Small intestine (tissue), 7 donors: ENCODE results near the gene CD38. TPM values are rescaled to one million over a fixed set of nuclear protein-coding genes. Genes with fewer than 3 reads are reported as not detected.
"Not testable (repeated sequence)": the region's sequence is repeated elsewhere in the genome, so short reads cannot be mapped to it uniquely, and the experiment has no call there.

Source experiments
- DNase-seq, 2 donors: peaks; one replicate each; pipeline versions ENCODE4 v3.0.0 to v3.0.0-alpha.2; 2013
- FAIRE-seq: peaks from 2 replicates; lab custom pipeline; 2012; peaks lifted over from hg19 to GRCh38; lab: Jason Lieb, UNC
- H3K27ac ChIP-seq, 3 donors: one replicate each; pipeline ENCODE4 v1.5.1; 2013; ENCODE audit warnings: low read length in 2 of 3, mild to moderate bottlenecking in 2 of 3, control low read depth in 1 of 3, inconsistent platforms in 1 of 3, low read depth in 1 of 3, moderate library complexity in 1 of 3
- H3K27me3 ChIP-seq, 3 donors: one replicate each; pipeline ENCODE4 v1.6.1; 2013; ENCODE audit warnings: low read length in 3 of 3, inconsistent platforms in 1 of 3; ENCODE audit not compliant: control insufficient read depth in 3 of 3, insufficient read depth in 3 of 3
- H3K36me3 ChIP-seq, 3 donors: one replicate each; pipeline ENCODE4 v1.6.1; 2013; ENCODE audit warnings: low read length in 3 of 3, inconsistent platforms in 1 of 3, low read depth in 1 of 3, mild to moderate bottlenecking in 1 of 3, moderate library complexity in 1 of 3; ENCODE audit not compliant: control insufficient read depth in 3 of 3, insufficient read depth in 2 of 3
- H3K4me1 ChIP-seq, 3 donors: one replicate each; pipeline ENCODE4 v1.6.1; 2013; ENCODE audit warnings: low read length in 2 of 3, inconsistent platforms in 1 of 3, low read depth in 1 of 3, mild to moderate bottlenecking in 1 of 3, moderate library complexity in 1 of 3; ENCODE audit not compliant: control insufficient read depth in 3 of 3, insufficient read depth in 2 of 3
- H3K4me3 ChIP-seq, 3 donors: one replicate each; pipeline ENCODE4 v1.5.1; 2013; ENCODE audit warnings: low read length in 3 of 3, control low read depth in 1 of 3, inconsistent platforms in 1 of 3, low read depth in 1 of 3, mild to moderate bottlenecking in 1 of 3, moderate library complexity in 1 of 3
- H3K9me3 ChIP-seq, 2 donors: one replicate each; pipeline ENCODE4 v1.6.1; 2013; ENCODE audit warnings: low read depth in 1 of 2, low read length in 1 of 2; ENCODE audit not compliant: control insufficient read depth in 2 of 2, insufficient read depth in 1 of 2
- WGBS, 3 donors: extraction: QIAGEN DNeasy Blood & Tissue Kit; methylation state at CpG; one replicate each; pipeline ENCODE4 v1.1.7; 2013; 5-methylcytosine and 5-hydroxymethylcytosine counted together
- polyA plus RNA-seq, 4 donors: library from polyadenylated mRNA; stranded (reverse) in 3 of 4; unstranded in 1 of 4; fragments of 200-250 nt in 3 of 4; fragments of 120-200 nt in 1 of 4; gene quantifications; one replicate each; pipeline versions ENCODE4 v1.2.1 to v1.2.3, GENCODE V29; 2013
- donor health status: healthy with polysubstance abuse.
- donor health status: control.
- donor health status: control.
- donor health status: Bipolar disorder and iron deficiency.
- donor health status: healthy.

CD38 gene
- polyA plus RNA-seq, 4 donors = under 0.01 to 2.7 (median 2.1) TPM

DNA sequence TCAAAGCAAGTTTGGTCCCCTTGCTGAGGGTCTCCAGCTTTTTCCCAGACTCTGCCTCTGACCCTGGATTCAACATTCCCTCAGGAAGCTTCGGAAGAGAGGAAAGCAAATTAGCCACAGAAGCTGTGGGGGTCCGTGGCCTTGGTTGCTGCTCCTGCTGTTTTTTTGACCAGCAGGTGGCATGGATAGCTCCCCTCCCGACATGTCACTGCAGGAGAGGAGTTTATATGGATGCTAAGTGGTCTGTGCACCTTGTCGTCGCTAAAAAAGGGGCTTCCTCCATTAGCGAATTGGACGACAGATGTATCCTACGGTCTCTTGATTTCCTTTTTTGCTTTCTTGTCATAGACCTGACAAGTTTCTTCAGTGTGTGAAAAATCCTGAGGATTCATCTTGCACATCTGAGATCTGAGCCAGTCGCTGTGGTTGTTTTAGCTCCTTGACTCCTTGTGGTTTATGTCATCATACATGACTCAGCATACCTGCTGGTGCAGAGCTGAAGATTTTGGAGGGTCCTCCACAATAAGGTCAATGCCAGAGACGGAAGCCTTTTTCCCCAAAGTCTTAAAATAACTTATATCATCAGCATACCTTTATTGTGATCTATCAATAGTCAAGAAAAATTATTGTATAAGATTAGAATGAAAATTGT, 70.2 kb downstream of the CD38 start:
- Histone ChIP-seq H3K9me3 (no peaks in the 10 kb centered on the region), H3K36me3 (no peaks in the 10 kb centered on the region), H3K27ac (no peak overlapping the region), H3K27me3 (no peaks in the 10 kb centered on the region), H3K4me3 (no peak overlapping the region), H3K4me1 (no peaks in the 10 kb centered on the region)
- DNase-seq (no peak), FAIRE-seq (no peak)
- 84 to 85% (median 84%) methylated on average over 10 of the region's 10 CpGs for WGBS, 3 donors

DNA sequence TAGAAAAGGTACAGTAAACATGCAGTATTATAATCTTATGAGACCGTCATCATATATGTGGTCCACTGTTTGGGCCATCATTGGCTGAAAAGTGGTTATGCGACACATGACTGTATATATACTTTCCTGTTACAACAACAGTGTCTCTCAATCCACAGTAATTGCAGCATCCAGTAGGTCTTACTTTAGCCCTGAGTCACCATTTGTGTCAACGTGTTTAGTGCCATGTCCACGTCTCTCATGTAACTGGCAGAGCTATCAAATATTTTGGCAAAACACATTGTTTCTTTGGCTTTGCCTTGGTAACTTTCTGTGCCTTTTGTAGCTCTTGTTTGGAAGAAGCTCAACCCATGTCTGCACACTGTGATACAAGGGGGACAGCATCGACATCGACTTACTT, 73.8 kb downstream of the CD38 start:
- no peaks in the 10 kb centered on the region for H3K36me3 ChIP-seq
- FAIRE-seq = no peak
- H3K9me3 ChIP-seq = no peaks in the 10 kb centered on the region
- no peaks in the 10 kb centered on the region for H3K27me3 ChIP-seq
- 88 to 92% (median 91%) methylated on average over 6 of the region's 6 CpGs for WGBS, 3 donors
- no peak for DNase-seq
- no peak overlapping the region for H3K27ac ChIP-seq
- no peak overlapping the region for H3K4me3 ChIP-seq
- no peaks in the 10 kb centered on the region for H3K4me1 ChIP-seq

DNA sequence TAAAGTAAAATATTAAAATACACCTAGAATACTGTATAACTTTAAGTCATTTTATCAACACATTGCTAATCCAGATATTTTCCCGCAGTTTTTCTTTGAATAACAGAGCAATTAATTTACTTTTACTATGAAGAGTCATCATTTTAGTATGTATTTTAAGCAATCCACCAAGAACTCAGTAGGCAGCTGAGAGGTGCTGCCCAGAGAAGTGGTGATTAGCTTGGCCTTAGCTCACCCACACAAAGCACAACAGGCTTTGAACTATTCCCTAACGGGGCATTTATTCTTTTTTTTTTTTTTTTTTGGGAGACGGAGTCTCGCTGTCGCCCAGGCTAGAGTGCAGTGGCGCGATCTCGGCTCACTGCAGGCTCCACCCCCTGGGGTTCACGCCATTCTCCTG, 74.4 kb downstream of the CD38 start:
- no peaks in the 10 kb centered on the region for H3K9me3 ChIP-seq
- no peaks in the 10 kb centered on the region for H3K27me3 ChIP-seq
- FAIRE-seq (no peak), DNase-seq (no peak)
- no peak overlapping the region for H3K27ac ChIP-seq
- H3K36me3 ChIP-seq = no peaks in the 10 kb centered on the region
- no peak overlapping the region for H3K4me3 ChIP-seq
- no peaks in the 10 kb centered on the region for H3K4me1 ChIP-seq
- 79 to 86% (median 85%) methylated on average over 2 to 9 of the region's 9 CpGs for WGBS, 3 donors

DNA sequence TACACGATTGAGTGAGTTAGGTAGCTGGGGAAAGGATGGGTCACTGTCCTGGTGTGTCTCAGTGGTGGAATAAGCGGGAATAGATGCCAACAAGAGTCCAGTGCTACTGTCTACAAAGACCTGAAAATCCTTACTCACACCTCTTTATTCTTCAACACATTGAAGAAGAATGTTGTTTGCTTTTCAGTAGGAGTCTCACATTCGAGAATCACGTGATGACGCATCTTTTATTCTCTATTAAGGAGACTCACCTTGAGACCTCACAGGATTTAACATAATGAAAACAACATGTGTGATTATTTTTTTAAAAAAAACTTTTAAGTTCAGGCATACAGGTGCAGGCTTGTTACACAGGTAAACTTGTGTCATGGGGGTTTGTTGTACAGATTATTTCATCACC, 75.2 kb downstream of the CD38 start:
- H3K27ac ChIP-seq = no peak overlapping the region
- FAIRE-seq = no peak
- 85 to 90% (median 88%) methylated on average over 5 of the region's 5 CpGs for WGBS, 3 donors

DNA sequence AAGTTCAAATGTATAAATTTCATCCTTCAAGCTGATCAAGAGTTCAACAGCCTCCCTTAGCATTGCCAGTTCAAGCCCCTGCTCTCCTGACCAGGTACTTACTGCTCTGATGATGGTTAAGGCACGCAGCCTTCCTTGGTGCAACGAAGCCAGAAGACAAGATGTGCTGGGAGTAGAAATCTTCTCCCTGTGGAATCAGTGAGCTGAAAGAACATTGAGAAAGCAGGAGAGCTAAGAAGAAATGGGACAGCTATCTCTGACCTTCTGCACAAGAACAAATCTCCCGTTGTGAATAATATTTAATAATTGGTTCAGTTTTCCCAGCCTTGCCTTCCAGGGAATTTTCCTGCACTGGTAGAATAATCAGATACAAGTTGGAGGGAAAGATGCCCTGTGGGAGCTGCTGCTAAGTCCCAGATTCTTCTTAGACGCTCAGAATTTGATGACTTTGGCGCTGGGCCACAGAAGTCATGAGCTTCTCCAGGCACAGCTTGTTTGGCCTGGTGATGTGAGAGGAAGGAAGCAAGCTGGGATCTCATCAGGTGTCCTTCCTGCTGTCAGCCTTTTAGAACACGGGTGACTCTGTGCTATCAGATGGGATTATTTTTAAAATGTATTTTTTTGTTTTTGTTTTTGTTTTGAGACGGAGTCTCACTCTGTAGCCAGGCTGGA, 77.8 kb downstream of the CD38 start:
- FAIRE-seq = no peak
- Histone ChIP-seq H3K4me1 (no peaks in the 10 kb centered on the region), H3K36me3 (no peaks in the 10 kb centered on the region), H3K27me3 (no peaks in the 10 kb centered on the region), H3K27ac (no peak overlapping the region), H3K4me3 (no peak overlapping the region), H3K9me3 (no peaks in the 10 kb centered on the region)
- DNase-seq = no peak
- 64 to 70% (median 65%) methylated on average over 7 of the region's 7 CpGs for WGBS, 3 donors

More for the DNA sequence above, 75.2 kb downstream of the CD38 start:
- no peaks in the 10 kb centered on the region for H3K4me1 ChIP-seq
- H3K27me3 ChIP-seq = no peaks in the 10 kb centered on the region
- H3K9me3 ChIP-seq = no peaks in the 10 kb centered on the region
- DNase-seq = no peak
- no peaks in the 10 kb centered on the region for H3K36me3 ChIP-seq
- H3K4me3 ChIP-seq = no peak overlapping the region

DNA sequence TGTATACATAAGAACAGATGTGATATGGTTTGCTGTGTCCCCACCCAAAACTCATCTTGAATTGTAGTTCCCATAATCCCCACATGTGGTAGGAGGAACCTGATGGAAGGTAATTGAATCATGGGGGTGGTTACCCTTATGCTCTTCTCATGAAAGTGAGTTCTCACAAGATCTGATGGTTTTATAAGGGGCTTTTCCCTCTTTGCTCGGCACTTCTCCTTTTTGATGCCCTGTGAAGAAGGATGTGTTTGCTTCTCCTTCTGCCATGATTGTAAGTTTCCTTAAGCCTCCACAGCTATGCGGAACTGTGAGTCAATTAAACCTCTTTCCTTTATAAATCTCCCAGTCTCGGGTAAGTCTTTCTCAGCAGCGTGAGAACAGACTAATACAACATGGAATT, 83.1 kb downstream of the CD38 start:
- H3K27ac ChIP-seq, H3K36me3 ChIP-seq, H3K9me3 ChIP-seq, FAIRE-seq, H3K4me1 ChIP-seq, H3K27me3 ChIP-seq, DNase-seq, H3K4me3 ChIP-seq: not testable (repeated sequence)
- 72 to 83% (median 75%) methylated on average over 4 of the region's 4 CpGs for WGBS, 3 donors

DNA sequence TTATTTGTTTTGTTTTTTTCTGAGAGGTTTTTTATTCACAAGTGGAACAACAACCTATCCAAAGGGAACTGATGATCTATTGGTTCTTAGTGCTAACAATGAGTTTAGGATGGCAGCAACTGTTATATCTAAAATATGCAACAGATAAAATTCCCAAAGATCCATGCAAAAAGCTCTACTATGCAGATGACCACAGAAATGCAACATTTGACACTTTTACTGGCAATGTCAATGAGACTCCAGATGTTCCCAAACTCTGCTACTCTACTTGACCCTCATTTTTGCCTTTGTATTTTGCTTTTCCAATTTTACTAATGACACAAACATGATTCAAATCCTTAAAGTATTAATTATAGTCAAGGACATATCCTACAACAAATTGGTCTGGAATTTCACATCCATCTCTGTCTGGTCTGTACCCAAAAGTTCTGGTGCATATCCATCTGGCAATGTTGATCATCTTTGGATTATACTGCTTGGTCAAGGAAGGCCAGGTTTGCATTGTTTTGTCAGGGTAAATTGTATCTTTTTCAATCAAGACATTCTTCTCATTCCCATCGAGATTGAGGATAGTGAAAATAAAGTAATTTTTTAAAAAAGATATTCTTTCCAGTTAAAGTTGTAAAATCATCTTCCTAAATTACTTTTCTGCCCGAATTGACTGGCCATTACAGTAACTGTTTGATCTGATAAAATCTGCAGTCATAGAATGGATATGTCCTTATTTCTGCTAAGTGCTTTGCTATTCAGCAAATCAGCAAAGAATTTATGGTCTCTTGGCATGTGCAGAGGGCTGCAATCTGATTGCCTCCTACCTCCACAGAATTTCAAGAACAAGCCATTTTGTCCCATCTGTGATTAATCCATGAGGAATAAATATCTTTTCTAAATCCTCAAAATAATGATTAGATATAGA, 86.8 kb downstream of the CD38 start:
- whole genome bisulfite sequencing, 3 donors = 51 to 68% (median 57%) methylated on average over 2 of the region's 2 CpGs
- H3K4me1 ChIP-seq = no peaks in the 10 kb centered on the region
- no peak for FAIRE-seq
- no peaks in the 10 kb centered on the region for H3K9me3 ChIP-seq
- no peaks in the 10 kb centered on the region for H3K36me3 ChIP-seq
- H3K4me3 ChIP-seq = no peak overlapping the region
- H3K27ac ChIP-seq = no peak overlapping the region
- no peak for DNase-seq
- no peaks in the 10 kb centered on the region for H3K27me3 ChIP-seq

DNA sequence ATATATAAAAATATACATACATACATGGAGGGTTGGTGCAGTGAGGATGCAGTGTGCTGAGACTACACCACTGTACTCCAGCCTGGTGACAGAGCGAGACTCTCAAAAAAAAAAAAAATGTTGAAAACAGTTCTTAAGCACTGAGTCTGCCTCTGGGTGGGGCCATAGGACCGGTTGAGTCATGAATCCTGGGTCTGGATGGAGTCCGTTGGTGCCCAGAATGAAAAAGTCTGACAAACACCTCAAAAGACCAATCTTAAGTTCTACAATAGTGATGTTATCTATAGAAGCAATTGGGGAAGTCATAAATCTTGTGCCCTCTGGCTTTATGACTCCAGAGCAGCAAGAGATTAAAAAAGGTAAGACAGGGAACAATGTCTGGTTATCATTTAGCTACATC, 90.0 kb downstream of the CD38 start:
- Histone ChIP-seq H3K36me3 (no peaks in the 10 kb centered on the region), H3K27ac (no peak overlapping the region), H3K4me1 (no peaks in the 10 kb centered on the region), H3K9me3 (no peaks in the 10 kb centered on the region), H3K4me3 (no peak overlapping the region), H3K27me3 (no peaks in the 10 kb centered on the region)
- FAIRE-seq (no peak), DNase-seq (no peak)
- 35 to 61% (median 44%) methylated on average over 3 of the region's 3 CpGs for WGBS, 3 donors
